ENCODE measurements around the gene MEGF9.
A peak's percentile ranks its signal among the peaks of the same experiment; 100 is the strongest.

Gene MEGF9

GRCh38 chr9:120730654-120731514, 16.6 kb upstream of the MEGF9 start:
- Histone ChIP-seq H3K9ac (ENCODE audit: low read depth, low read length) (no peak overlapping the region), H3K27me3 (ENCODE audit: insufficient read depth, low read length) (no peaks in the 10 kb centered on the region), H3K4me1 (ENCODE audit: insufficient read depth, low read length) (no peaks in the 10 kb centered on the region), H3K4me3 (ENCODE audit: low read length) (no peak overlapping the region), H3K9me3 (ENCODE audit: insufficient read depth, low read depth, low read length) (no peaks in the 10 kb centered on the region), H3K36me3 (ENCODE audit: insufficient read depth, low read length) (no peaks in the 10 kb centered on the region), H3K27ac (ENCODE audit: low read depth, low read length) (no peak overlapping the region)
- WGBS: 84% methylated on average over 7 of the region's 7 CpGs

GRCh38 chr9:120729791-120730241, 15.5 kb upstream of the MEGF9 start:
- H3K27me3 ChIP-seq (ENCODE audit: insufficient read depth, low read length): no peaks in the 10 kb centered on the region
- no peak overlapping the region for H3K9ac ChIP-seq (ENCODE audit: low read depth, low read length)
- H3K27ac ChIP-seq (ENCODE audit: low read depth, low read length): no peak overlapping the region
- 77% methylated on average over 5 of the region's 5 CpGs for WGBS
- H3K36me3 ChIP-seq (ENCODE audit: insufficient read depth, low read length): no peaks in the 10 kb centered on the region
- no peaks in the 10 kb centered on the region for H3K9me3 ChIP-seq (ENCODE audit: insufficient read depth, low read depth, low read length)
- no peak overlapping the region for H3K4me3 ChIP-seq (ENCODE audit: low read length)
- H3K4me1 ChIP-seq (ENCODE audit: insufficient read depth, low read length): no peaks in the 10 kb centered on the region

GRCh38 chr9:120726484-120726883, 12.2 kb upstream of the MEGF9 start:
- H3K27me3 ChIP-seq (ENCODE audit: insufficient read depth, low read length): no peaks in the 10 kb centered on the region
- no peak overlapping the region for H3K27ac ChIP-seq (ENCODE audit: low read depth, low read length)
- H3K4me3 ChIP-seq (ENCODE audit: low read length): no peak overlapping the region
- 80% methylated on average over 2 of the region's 2 CpGs for WGBS
- no peaks in the 10 kb centered on the region for H3K9me3 ChIP-seq (ENCODE audit: insufficient read depth, low read depth, low read length)
- no peaks in the 10 kb centered on the region for H3K36me3 ChIP-seq (ENCODE audit: insufficient read depth, low read length)
- no peaks in the 10 kb centered on the region for H3K4me1 ChIP-seq (ENCODE audit: insufficient read depth, low read length)
- no peak overlapping the region for H3K9ac ChIP-seq (ENCODE audit: low read depth, low read length)

- Histone ChIP-seq H3K9ac (ENCODE audit: low read depth, low read length) (no peak overlapping the region), H3K4me1 (ENCODE audit: insufficient read depth, low read length) (no peaks in the 10 kb centered on the region), H3K9me3 (ENCODE audit: insufficient read depth, low read depth, low read length) (no peaks in the 10 kb centered on the region), H3K36me3 (ENCODE audit: insufficient read depth, low read length) (no peaks in the 10 kb centered on the region), H3K27ac (ENCODE audit: low read depth, low read length) (no peak overlapping the region), H3K27me3 (ENCODE audit: insufficient read depth, low read length) (no peaks in the 10 kb centered on the region), H3K4me3 (ENCODE audit: low read length) (no peak overlapping the region)
- 88% methylated on average over 1 of the region's 1 CpG for WGBS
These were observed 11.6 kb upstream of the MEGF9 start for GRCh38 chr9:120725907-120726306.

- Histone ChIP-seq H3K9me3 (ENCODE audit: insufficient read depth, low read depth, low read length) (no peaks in the 10 kb centered on the region), H3K27ac (ENCODE audit: low read depth, low read length) (no peak overlapping the region), H3K27me3 (ENCODE audit: insufficient read depth, low read length) (no peaks in the 10 kb centered on the region), H3K36me3 (ENCODE audit: insufficient read depth, low read length) (no peaks in the 10 kb centered on the region), H3K4me1 (ENCODE audit: insufficient read depth, low read length) (no peaks in the 10 kb centered on the region), H3K4me3 (ENCODE audit: low read length) (no peak overlapping the region), H3K9ac (ENCODE audit: low read depth, low read length) (no peak overlapping the region)
- 82% methylated on average over 1 of the region's 1 CpG for WGBS
These were observed 10.6 kb upstream of the MEGF9 start for GRCh38 chr9:120724757-120725400.

GRCh38 chr9:120723565-120723964, 9.3 kb upstream of the MEGF9 start:
- H3K27me3 ChIP-seq (ENCODE audit: insufficient read depth, low read length): no peaks in the 10 kb centered on the region
- 94% methylated on average over 3 of the region's 3 CpGs for WGBS

GRCh38 chr9:120720404-120720803, 6.1 kb upstream of the MEGF9 start:
- Histone ChIP-seq H3K27ac (ENCODE audit: low read depth, low read length) (no peak overlapping the region), H3K27me3 (ENCODE audit: insufficient read depth, low read length) (no peaks in the 10 kb centered on the region; the same call in none of the 2 replicates), H3K36me3 (ENCODE audit: insufficient read depth, low read length) (no peaks in the 10 kb centered on the region), H3K9ac (ENCODE audit: low read depth, low read length) (no peak overlapping the region), H3K4me3 (ENCODE audit: low read length) (no peak overlapping the region), H3K9me3 (ENCODE audit: insufficient read depth, low read depth, low read length) (no peaks in the 10 kb centered on the region), H3K4me1 (ENCODE audit: insufficient read depth, low read length) (no peaks in the 10 kb centered on the region)
- WGBS: 94% methylated on average over 4 of the region's 4 CpGs

More at GRCh38 chr9:120723565-120723964, 9.3 kb upstream of the MEGF9 start:
- H3K36me3 ChIP-seq (ENCODE audit: insufficient read depth, low read length): no peaks in the 10 kb centered on the region
- no peak overlapping the region for H3K27ac ChIP-seq (ENCODE audit: low read depth, low read length)
- no peaks in the 10 kb centered on the region for H3K9me3 ChIP-seq (ENCODE audit: insufficient read depth, low read depth, low read length)
- no peak overlapping the region for H3K9ac ChIP-seq (ENCODE audit: low read depth, low read length)
- no peaks in the 10 kb centered on the region for H3K4me1 ChIP-seq (ENCODE audit: insufficient read depth, low read length)
- H3K4me3 ChIP-seq (ENCODE audit: low read length): no peak overlapping the region

GRCh38 chr9:120718316-120718715, 4.0 kb upstream of the MEGF9 start:
- Histone ChIP-seq H3K27ac (ENCODE audit: low read depth, low read length) (no peak overlapping the region), H3K4me3 (ENCODE audit: low read length) (no peak overlapping the region), H3K9ac (ENCODE audit: low read depth, low read length) (no peak overlapping the region), H3K9me3 (ENCODE audit: insufficient read depth, low read depth, low read length) (no peaks in the 10 kb centered on the region), H3K4me1 (ENCODE audit: insufficient read depth, low read length) (no peaks in the 10 kb centered on the region), H3K36me3 (ENCODE audit: insufficient read depth, low read length) (no peaks in the 10 kb centered on the region), H3K27me3 (ENCODE audit: insufficient read depth, low read length) (peaks cover 15% of the 10 kb centered on the region)
- 88% methylated on average over 2 of the region's 3 CpGs for WGBS

GRCh38 chr9:120717176-120717575, 2.9 kb upstream of the MEGF9 start:
- H3K27me3 ChIP-seq (ENCODE audit: insufficient read depth, low read length): peaks cover 26% of the 10 kb centered on the region
- H3K36me3 ChIP-seq (ENCODE audit: insufficient read depth, low read length): no peaks in the 10 kb centered on the region
- H3K4me3 ChIP-seq (ENCODE audit: low read length): no peak overlapping the region
- no peaks in the 10 kb centered on the region; the same call in 1 of the 2 replicates for H3K4me1 ChIP-seq (ENCODE audit: insufficient read depth, low read length)
- no peak overlapping the region for H3K9ac ChIP-seq (ENCODE audit: low read depth, low read length)
- no peaks in the 10 kb centered on the region for H3K9me3 ChIP-seq (ENCODE audit: insufficient read depth, low read depth, low read length)
- H3K27ac ChIP-seq (ENCODE audit: low read depth, low read length): no peak overlapping the region
- 96% methylated on average over 2 of the region's 2 CpGs for WGBS

GRCh38 chr9:120716483-120716882, 2.2 kb upstream of the MEGF9 start:
- WGBS: 92% methylated on average over 5 of the region's 5 CpGs
- Histone ChIP-seq H3K27ac (ENCODE audit: low read depth, low read length) (no peak overlapping the region), H3K27me3 (ENCODE audit: insufficient read depth, low read length) (peaks cover 33% of the 10 kb centered on the region), H3K4me3 (ENCODE audit: low read length) (no peak overlapping the region), H3K36me3 (ENCODE audit: insufficient read depth, low read length) (no peaks in the 10 kb centered on the region), H3K4me1 (ENCODE audit: insufficient read depth, low read length) (no peaks in the 10 kb centered on the region; the same call in 1 of the 2 replicates), H3K9ac (ENCODE audit: low read depth, low read length) (no peak overlapping the region), H3K9me3 (ENCODE audit: insufficient read depth, low read depth, low read length) (no peaks in the 10 kb centered on the region)

- H3K27ac ChIP-seq (ENCODE audit: low read depth, low read length): no peak overlapping the region
- H3K36me3 ChIP-seq (ENCODE audit: insufficient read depth, low read length): no peaks in the 10 kb centered on the region
- H3K9ac ChIP-seq (ENCODE audit: low read depth, low read length): no peak overlapping the region
- 33% methylated on average over 14 of the region's 14 CpGs for WGBS
- H3K4me1 ChIP-seq (ENCODE audit: insufficient read depth, low read length): no peaks in the 10 kb centered on the region; the same call in 1 of the 2 replicates
- peaks cover 41% of the 10 kb centered on the region for H3K27me3 ChIP-seq (ENCODE audit: insufficient read depth, low read length)
- H3K9me3 ChIP-seq (ENCODE audit: insufficient read depth, low read depth, low read length): no peaks in the 10 kb centered on the region
- peak overlapping the region; percentile 67 for H3K4me3 ChIP-seq (ENCODE audit: low read length)
These were observed 1.2 kb upstream of the MEGF9 start for GRCh38 chr9:120715389-120715924.
